Vagina (tissue), 2 donors: ENCODE results near the gene BMS1. TPM values are rescaled to one million over a fixed set of nuclear protein-coding genes. Genes with fewer than 3 reads are reported as not detected.
"Not testable (repeated sequence)": the region's sequence is repeated elsewhere in the genome, so short reads cannot be mapped to it uniquely, and the experiment has no call there.

Experiments used
- DNase-seq, 2 donors: peaks; one replicate each; pipeline ENCODE4 v3.0.0-alpha.2; 2017; ENCODE audit errors: extremely low spot score in 2 of 2
- H3K27ac ChIP-seq: fragments of 200-600 bp; sonication (generic); one replicate; pipeline ENCODE4 v1.5.1; 2019
- H3K27me3 ChIP-seq: fragments of 200-600 bp; sonication (generic); one replicate; pipeline ENCODE4 v1.5.1; 2019
- H3K36me3 ChIP-seq, 2 donors: fragments of 200-600 bp; sonication (generic); one replicate each; pipeline ENCODE4 v1.5.1; 2017 to 2019
- H3K4me1 ChIP-seq: fragments of 200-600 bp; sonication (generic); one replicate; pipeline ENCODE4 v1.5.1; 2019
- H3K4me3 ChIP-seq, 2 donors: fragments of 200-600 bp; sonication (generic); 1 replicate in 1 of 2; 2 replicates in 1 of 2; pipeline ENCODE4 v1.5.1; 2016 to 2019
- H3K9me3 ChIP-seq: fragments of 200-600 bp; sonication (generic); one replicate; pipeline ENCODE4 v1.5.1; 2019
- CTCF ChIP-seq, 3 experiments: fragments of 450-650 bp in 2 of 3; fragments of 200-600 bp in 1 of 3; sonication (generic) in 1 of 3; IDR thresholded peaks; one replicate each; pipeline ENCODE4 v1.5.1; 2017 to 2019; ENCODE audit warnings: antibody characterized with exemption in 3 of 3, mild to moderate bottlenecking in 2 of 3, moderate library complexity in 2 of 3
- POLR2A ChIP-seq, 2 donors: fragments of 450-650 bp; IDR thresholded peaks; one replicate each; pipeline ENCODE4 v1.6.1; 2017; ENCODE audit warnings: antibody characterized with exemption in 2 of 2, mild to moderate bottlenecking in 2 of 2, moderate library complexity in 2 of 2
- POLR2AphosphoS5 ChIP-seq, 2 donors: sonication (generic); formaldehyde crosslinking; IDR thresholded peaks; one replicate each; pipeline ENCODE4 v1.9.0; 2017; ENCODE audit warnings: antibody characterized with exemption in 2 of 2, mild to moderate bottlenecking in 2 of 2, low read depth in 1 of 2; ENCODE audit not compliant: insufficient read depth in 1 of 2
- intact Hi-C: fragments of 100-400 bp; cut with DNase I; formaldehyde crosslinking; loops from one replicate; pipeline ENCODE4 v1.15.1; 2023
- total RNA-seq: library from RNA; depleted of rRNA; stranded (reverse); fragments of >200 nt; gene quantifications from one replicate; pipeline ENCODE4 v1.2.3, GENCODE V29; 2016

The BMS1 gene
- total RNA-seq, 1 donor from 2014 or later: 12.0 TPM

- no peaks in the 10 kb centered on the region for H3K36me3 ChIP-seq
- no peaks in the 10 kb centered on the region for H3K9me3 ChIP-seq
- TF ChIP-seq CTCF (IDR thresholded peaks at IDR 0.05) (no peak), POLR2AphosphoS5 (IDR thresholded peaks at IDR 0.05; ENCODE audit: insufficient read depth in 1 of 2, low read depth in 1 of 2) (no peak), POLR2A (IDR thresholded peaks at IDR 0.05) (no peak)
- H3K4me1 ChIP-seq: peaks cover 12% of the 10 kb centered on the region
- H3K27me3 ChIP-seq: peaks cover 4% of the 10 kb centered on the region
- no peak for DNase-seq
- intact Hi-C loops: loop anchor here (5.0 kb wide), 1 partner anchor 227 kb away; no protein-coding TSS in a partner anchor
- no peak overlapping the region for H3K4me3 ChIP-seq
- no peak overlapping the region for H3K27ac ChIP-seq
These were observed 87.4 kb downstream of the BMS1 start for GRCh38 chr10:42869977-42870350.

GRCh38 chr10:42871138-42871641 is 88.6 kb downstream of the BMS1 start:
- intact Hi-C loops: not testable (repeated sequence)

GRCh38 chr10:42871823-42872222 is 89.2 kb downstream of the BMS1 start:
- intact Hi-C loops: no loop called here
- Histone ChIP-seq H3K36me3 (no peaks in the 10 kb centered on the region), H3K27ac (no peak overlapping the region), H3K4me3 (no peak overlapping the region), H3K9me3 (no peaks in the 10 kb centered on the region), H3K4me1 (peaks cover 18% of the 10 kb centered on the region), H3K27me3 (no peaks in the 10 kb centered on the region)
- TF ChIP-seq CTCF (IDR thresholded peaks at IDR 0.05): no peak
- no peak for TF ChIP-seq POLR2A (IDR thresholded peaks at IDR 0.05)
- no peak for TF ChIP-seq POLR2AphosphoS5 (IDR thresholded peaks at IDR 0.05; ENCODE audit: insufficient read depth in 1 of 2, low read depth in 1 of 2)
- no peak for DNase-seq

More at GRCh38 chr10:42871138-42871641, 88.6 kb downstream of the BMS1 start:
- not testable (repeated sequence) for H3K36me3 ChIP-seq, H3K27ac ChIP-seq, H3K27me3 ChIP-seq, H3K4me3 ChIP-seq, DNase-seq, H3K9me3 ChIP-seq
- peaks cover 19% of the 10 kb centered on the region for H3K4me1 ChIP-seq

GRCh38 chr10:42872865-42873435 is 90.4 kb downstream of the BMS1 start:
- intact Hi-C loops: no loop called here

GRCh38 chr10:42874713-42875387 is 92.3 kb downstream of the BMS1 start:
- H3K9me3 ChIP-seq: no peaks in the 10 kb centered on the region
- H3K27ac ChIP-seq: no peak overlapping the region
- TF ChIP-seq POLR2A (IDR thresholded peaks at IDR 0.05): no peak
- TF ChIP-seq POLR2AphosphoS5 (IDR thresholded peaks at IDR 0.05; ENCODE audit: insufficient read depth in 1 of 2, low read depth in 1 of 2): no peak
- TF ChIP-seq CTCF (IDR thresholded peaks at IDR 0.05): no peak
- peaks cover 16% of the 10 kb centered on the region for H3K4me1 ChIP-seq
- H3K27me3 ChIP-seq: no peaks in the 10 kb centered on the region
- DNase-seq: peak in 1 of 2 donors; percentile 79
- H3K4me3 ChIP-seq: no peak overlapping the region
- H3K36me3 ChIP-seq: no peaks in the 10 kb centered on the region
- intact Hi-C loops: no loop called here

More at GRCh38 chr10:42872865-42873435, 90.4 kb downstream of the BMS1 start:
- TF ChIP-seq POLR2AphosphoS5 (IDR thresholded peaks at IDR 0.05; ENCODE audit: insufficient read depth in 1 of 2, low read depth in 1 of 2) (no peak), POLR2A (IDR thresholded peaks at IDR 0.05) (no peak), CTCF (IDR thresholded peaks at IDR 0.05) (no peak)
- peaks cover 16% of the 10 kb centered on the region for H3K4me1 ChIP-seq
- no peaks in the 10 kb centered on the region for H3K27me3 ChIP-seq
- H3K36me3 ChIP-seq: no peaks in the 10 kb centered on the region
- no peak for DNase-seq
- H3K9me3 ChIP-seq: no peaks in the 10 kb centered on the region
- no peak overlapping the region for H3K27ac ChIP-seq
- H3K4me3 ChIP-seq: no peak overlapping the region
